AG04449 (cell line): ENCODE results near the gene CD44.

Experiments
- CTCF ChIA-PET: fragments of 350-600 bp; formaldehyde crosslinking; extraction: SDS; loops from one replicate; lab custom pipeline; 2021; ENCODE audit warnings: antibody characterized with exemption; lab: Yijun Ruan, JAX
- POLR2A ChIA-PET: fragments of 400-600, 350-600 bp; formaldehyde crosslinking; extraction: SDS; loops from one replicate; lab custom pipeline; 2020; ENCODE audit warnings: antibody characterized with exemption, inconsistent platforms; lab: Yijun Ruan, JAX
- DNase-seq: peaks from one replicate; pipeline ENCODE4 v3.0.0-alpha.2; 2010; ENCODE audit warnings: low read depth, low spot score
- H3K4me3 ChIP-seq: 2 replicates; pipeline ENCODE4 v1.5.1; 2011; ENCODE audit warnings: low read depth, mild to moderate bottlenecking, control low read depth, low read length
- TF ChIP-seq, protein P1 (sequence below): IDR thresholded peaks from one replicate; pipeline ENCODE4 v1.5.1; 2011; ENCODE audit warnings: mild to moderate bottlenecking, moderate library complexity, low read length, control low read depth, inconsistent platforms; ENCODE audit not compliant: insufficient read depth; ENCODE audit errors: missing control alignments

Gene CD44

DNA sequence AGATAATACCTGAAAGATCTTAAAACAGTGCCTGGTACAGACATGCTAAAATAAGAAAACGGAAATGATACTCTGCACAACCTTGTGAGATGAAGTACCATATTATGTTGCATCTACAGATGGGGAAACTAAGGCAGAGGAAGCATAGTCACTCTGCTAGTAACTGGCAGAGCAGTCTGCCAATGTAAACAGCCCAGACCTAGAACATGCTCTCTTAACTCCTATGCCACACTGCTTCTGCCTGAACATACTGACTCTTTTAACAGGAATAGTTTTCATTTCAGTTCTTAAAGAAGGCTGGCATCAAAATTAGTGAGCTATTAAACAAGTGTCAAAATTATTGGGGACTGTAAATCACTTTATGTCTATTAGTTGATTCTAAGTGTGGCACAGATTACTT lies 99.9 kb downstream of the CD44 start:
- CTCF ChIA-PET, result interaction anchor here (0.7 to 2.9 kb wide), 4 partner anchors 8 to 259 kb away, joined by 3 to 11 read pairs (median 4); no protein-coding TSS in a partner anchor
- no peak overlapping the region for H3K4me3 ChIP-seq
- POLR2A ChIA-PET, result no interaction called here
- no peak for DNase-seq
- TF ChIP-seq, protein P1, sequence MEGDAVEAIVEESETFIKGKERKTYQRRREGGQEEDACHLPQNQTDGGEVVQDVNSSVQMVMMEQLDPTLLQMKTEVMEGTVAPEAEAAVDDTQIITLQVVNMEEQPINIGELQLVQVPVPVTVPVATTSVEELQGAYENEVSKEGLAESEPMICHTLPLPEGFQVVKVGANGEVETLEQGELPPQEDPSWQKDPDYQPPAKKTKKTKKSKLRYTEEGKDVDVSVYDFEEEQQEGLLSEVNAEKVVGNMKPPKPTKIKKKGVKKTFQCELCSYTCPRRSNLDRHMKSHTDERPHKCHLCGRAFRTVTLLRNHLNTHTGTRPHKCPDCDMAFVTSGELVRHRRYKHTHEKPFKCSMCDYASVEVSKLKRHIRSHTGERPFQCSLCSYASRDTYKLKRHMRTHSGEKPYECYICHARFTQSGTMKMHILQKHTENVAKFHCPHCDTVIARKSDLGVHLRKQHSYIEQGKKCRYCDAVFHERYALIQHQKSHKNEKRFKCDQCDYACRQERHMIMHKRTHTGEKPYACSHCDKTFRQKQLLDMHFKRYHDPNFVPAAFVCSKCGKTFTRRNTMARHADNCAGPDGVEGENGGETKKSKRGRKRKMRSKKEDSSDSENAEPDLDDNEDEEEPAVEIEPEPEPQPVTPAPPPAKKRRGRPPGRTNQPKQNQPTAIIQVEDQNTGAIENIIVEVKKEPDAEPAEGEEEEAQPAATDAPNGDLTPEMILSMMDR, result no peak

- no peak for DNase-seq
- POLR2A ChIA-PET, result no interaction called here
- TF ChIP-seq, protein P1, result no peak
- H3K4me3 ChIP-seq, result no peak overlapping the region
- CTCF ChIA-PET, result interaction anchor here (0.9 to 1.0 kb wide), 2 partner anchors 10 to 260 kb away, joined by 3 to 4 read pairs; no protein-coding TSS in a partner anchor
These were observed 100.6 kb downstream of the CD44 start for GRCh38 chr11:35239471-35240075.

- DNase-seq, result no peak
- H3K4me3 ChIP-seq, result no peak overlapping the region
- ChIA-PET CTCF (interaction anchor here (1.2 kb wide), 1 partner anchor 13 kb away, joined by 3 read pairs; no protein-coding TSS in a partner anchor), POLR2A (no interaction called here)
- TF ChIP-seq, protein P1, result no peak
These were observed 102.1 kb downstream of the CD44 start for GRCh38 chr11:35241083-35241482.

DNA sequence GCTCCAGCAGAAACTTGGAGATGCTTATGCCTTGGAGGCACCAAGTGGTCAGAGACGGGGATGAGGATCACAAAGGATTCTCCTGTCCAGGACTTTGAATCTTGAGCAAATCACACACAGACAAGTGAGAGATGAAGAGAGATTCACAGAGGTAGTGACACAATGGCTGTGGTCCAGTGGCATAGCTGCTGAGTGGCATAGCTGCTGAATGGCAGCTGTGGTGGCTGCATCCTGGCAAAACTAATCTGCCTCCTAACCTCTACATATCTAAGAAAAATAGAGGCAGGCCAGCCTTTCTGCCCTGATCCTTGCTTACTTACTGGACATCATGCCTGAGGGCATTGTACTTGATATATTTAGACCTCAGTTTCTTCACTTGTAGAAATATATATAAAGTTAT lies 102.6 kb downstream of the CD44 start:
- ChIA-PET CTCF (interaction anchor here (1.0 kb wide), 1 partner anchor 152 kb away, joined by 3 read pairs; no protein-coding TSS in a partner anchor), POLR2A (no interaction called here)
- TF ChIP-seq, protein P1, result no peak
- no peak overlapping the region for H3K4me3 ChIP-seq
- no peak for DNase-seq

DNA sequence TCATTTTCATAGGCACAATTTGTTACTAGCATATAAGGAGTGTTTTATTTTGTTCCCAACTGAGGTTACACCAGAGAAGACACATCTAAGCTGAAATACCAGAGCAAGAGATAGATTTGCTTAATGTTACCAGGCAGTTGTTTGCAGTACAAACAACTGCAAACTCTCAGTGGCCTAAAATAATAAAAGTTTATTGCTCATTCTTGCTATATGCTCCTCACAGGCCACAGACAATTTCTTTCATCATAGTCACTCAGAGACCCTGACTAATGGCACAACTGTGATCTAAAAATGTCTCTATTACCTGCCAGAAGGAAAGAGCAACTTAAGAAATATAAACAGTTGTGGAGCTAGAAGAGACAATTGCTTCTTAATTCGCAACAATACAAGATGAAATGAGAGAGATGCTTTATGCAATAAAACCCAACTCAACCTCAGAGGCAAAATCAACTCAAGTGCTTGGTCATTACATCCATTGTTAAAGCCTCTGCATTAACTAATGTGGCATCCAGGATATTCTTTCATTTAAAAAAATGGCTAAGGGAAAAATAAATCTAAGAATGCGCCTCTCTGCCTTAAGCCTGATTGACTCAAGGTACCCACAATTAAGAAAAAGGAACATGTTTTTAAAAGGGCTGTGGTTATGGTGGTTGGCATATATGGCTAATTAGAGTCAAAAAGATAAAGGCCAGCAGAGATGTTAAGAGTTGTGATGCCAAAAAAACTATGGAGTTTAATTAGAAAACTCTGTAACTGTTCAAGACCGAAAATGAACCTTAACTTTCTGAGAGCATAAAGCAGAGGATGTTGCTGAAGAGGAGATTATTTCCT lies 103.7 kb downstream of the CD44 start:
- POLR2A ChIA-PET, result no interaction called here
- CTCF ChIA-PET, result interaction anchor here (1.0 kb wide), 1 partner anchor 151 kb away, joined by 3 read pairs; no protein-coding TSS in a partner anchor
- no peak for DNase-seq
- H3K4me3 ChIP-seq, result no peak overlapping the region
- TF ChIP-seq, protein P1, result no peak

DNA sequence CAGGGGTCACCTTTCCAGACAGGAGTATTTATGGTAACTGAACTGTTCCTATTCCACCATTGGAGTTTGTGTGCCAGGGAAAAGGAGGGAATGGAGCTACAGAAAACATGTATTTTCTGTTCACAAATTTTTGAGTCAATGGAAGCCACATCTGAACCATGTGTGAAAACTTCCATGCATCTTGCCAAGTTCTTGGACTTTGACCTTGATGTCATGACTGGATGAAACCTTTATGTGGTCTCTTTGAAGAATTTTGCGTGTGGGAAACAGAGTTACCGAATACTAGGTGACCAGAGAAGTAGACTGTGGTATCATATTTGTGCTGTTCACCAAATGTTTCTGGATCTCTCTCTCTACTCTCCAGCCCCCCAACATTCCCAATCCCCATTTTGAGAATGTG lies 104.8 kb downstream of the CD44 start:
- DNase-seq, result no peak
- CTCF ChIA-PET, result no interaction called here
- TF ChIP-seq, protein P1, result no peak
- POLR2A ChIA-PET, result no interaction called here
- no peak overlapping the region for H3K4me3 ChIP-seq
